Activated T-cell treated with anti-CD3 and anti-CD28 coated beads for 1 hour (primary cell): ENCODE data around the gene TMEM212.
"Not testable (repeated sequence)": the region's sequence is repeated elsewhere in the genome, so short reads cannot be mapped to it uniquely, and the experiment has no call there.

Experiments used
- DNase-seq: peaks from one replicate; pipeline ENCODE4 v3.0.0-alpha.2; 2020; ENCODE audit warnings: low read depth

Gene TMEM212

DNA sequence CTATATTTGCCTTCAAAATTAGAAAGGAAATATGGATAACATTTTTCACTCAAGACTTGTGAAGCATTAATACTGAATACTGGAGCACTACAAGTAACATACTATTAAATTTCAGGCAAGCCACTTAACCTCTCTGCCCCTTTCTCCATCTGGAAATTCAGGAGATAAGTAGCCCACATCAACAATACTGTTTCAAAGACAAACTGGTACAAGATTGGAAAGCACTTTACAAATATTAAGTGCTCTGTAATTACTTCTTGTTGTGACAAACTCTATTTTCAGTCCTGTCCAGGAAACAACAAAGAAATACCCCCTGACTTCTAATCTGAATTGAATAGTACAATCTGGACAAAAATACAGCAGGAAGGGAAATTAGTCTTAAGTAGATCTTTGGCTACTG lies 49.3 kb downstream of the TMEM212 start:
- no peak for DNase-seq

GRCh38 chr3:171895291-171895690 lies 52.1 kb downstream of the TMEM212 start:
- no peak for DNase-seq

- DNase-seq = no peak
Observed at GRCh38 chr3:171895900-171896299, 52.8 kb downstream of the TMEM212 start.

- DNase-seq = no peak
Observed at GRCh38 chr3:171896316-171896715, 53.2 kb downstream of the TMEM212 start.

- no peak for DNase-seq
Observed at GRCh38 chr3:171898192-171898591, 55.0 kb downstream of the TMEM212 start.

- DNase-seq = no peak
Observed at GRCh38 chr3:171900446-171900845, 57.3 kb downstream of the TMEM212 start.

DNA sequence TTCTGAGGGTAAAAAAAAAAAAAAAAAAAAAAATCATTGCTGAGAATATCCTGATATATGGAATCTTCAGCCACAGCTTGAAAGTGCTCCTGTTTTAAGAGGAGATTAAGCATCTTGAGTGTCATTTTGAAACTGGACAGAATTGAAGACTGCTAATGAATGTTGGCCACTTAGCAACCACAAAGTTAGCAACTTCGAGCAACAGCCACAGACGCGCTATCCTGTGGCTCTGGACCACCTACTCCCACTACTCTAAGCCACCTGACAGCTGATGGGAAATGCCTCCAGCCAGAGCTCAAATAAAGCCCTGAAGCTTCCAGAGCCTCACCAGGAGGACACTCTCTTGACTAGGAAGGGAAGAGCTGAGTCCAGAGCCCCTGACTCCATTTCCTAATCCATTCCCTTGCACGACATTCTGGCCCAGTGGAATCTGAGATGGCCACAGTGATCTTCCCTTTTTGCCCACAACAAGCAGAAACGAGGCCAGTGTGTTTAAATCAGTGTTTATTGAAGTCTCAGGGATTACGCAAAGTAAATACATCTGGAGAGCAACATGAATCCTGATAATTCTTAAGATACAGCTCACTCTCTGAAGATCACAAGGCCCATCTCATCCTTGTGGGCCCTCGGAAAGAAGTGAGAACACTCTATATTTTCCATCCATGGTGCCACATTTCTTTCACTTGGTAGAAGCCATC lies 58.6 kb downstream of the TMEM212 start:
- no peak for DNase-seq

- DNase-seq = no peak
Observed at GRCh38 chr3:171904829-171905228, 61.7 kb downstream of the TMEM212 start.

GRCh38 chr3:171906503-171906902 lies 63.4 kb downstream of the TMEM212 start:
- not testable (repeated sequence) for DNase-seq

- no peak for DNase-seq
Observed at GRCh38 chr3:171906951-171907676, 64.0 kb downstream of the TMEM212 start.

- DNase-seq = no peak
Observed at GRCh38 chr3:171907761-171908160, 64.6 kb downstream of the TMEM212 start.

GRCh38 chr3:171908731-171909130 lies 65.6 kb downstream of the TMEM212 start:
- no peak for DNase-seq
